ENCODE measurements around the gene PET117.
"Not testable (repeated sequence)": the region's sequence is repeated elsewhere in the genome, so short reads cannot be mapped to it uniquely, and the experiment has no call there.

PET117 gene

GRCh38 chr20:18165553-18165952, 27.9 kb downstream of the PET117 start:
- H3K27me3 ChIP-seq (ENCODE audit: control insufficient read depth in 1 of 2, insufficient read depth in 2 of 2, low read length in 2 of 2), result no peaks in the 10 kb centered on the region
- no peak overlapping the region for H3K27ac ChIP-seq (ENCODE audit: low read depth, low read length)
- H3K9me3 ChIP-seq (ENCODE audit: low read length), result no peaks in the 10 kb centered on the region
- no peaks in the 10 kb centered on the region for H3K4me1 ChIP-seq (ENCODE audit: insufficient read depth, low read length)
- H3K4me3 ChIP-seq (ENCODE audit: low read depth in 1 of 2, low read length in 2 of 2), result no peak overlapping the region
- no peak overlapping the region for H3K9ac ChIP-seq (ENCODE audit: low read length)
- H3K36me3 ChIP-seq (ENCODE audit: insufficient read depth, low read length), result peaks cover 27% of the 10 kb centered on the region

GRCh38 chr20:18166241-18166881, 28.7 kb downstream of the PET117 start:
- Histone ChIP-seq H3K36me3 (ENCODE audit: insufficient read depth, low read length) (peaks cover 27% of the 10 kb centered on the region), H3K27me3 (ENCODE audit: control insufficient read depth in 1 of 2, insufficient read depth in 2 of 2, low read length in 2 of 2) (no peaks in the 10 kb centered on the region), H3K27ac (ENCODE audit: low read depth, low read length) (no peak overlapping the region), H3K9me3 (ENCODE audit: low read length) (no peaks in the 10 kb centered on the region), H3K4me1 (ENCODE audit: insufficient read depth, low read length) (no peaks in the 10 kb centered on the region), H3K4me3 (ENCODE audit: low read depth in 1 of 2, low read length in 2 of 2) (no peak overlapping the region), H3K9ac (ENCODE audit: low read length) (no peak overlapping the region)

GRCh38 chr20:18166950-18167349, 29.3 kb downstream of the PET117 start:
- no peaks in the 10 kb centered on the region for H3K4me1 ChIP-seq (ENCODE audit: insufficient read depth, low read length)
- H3K27ac ChIP-seq (ENCODE audit: low read depth, low read length), result no peak overlapping the region
- peaks cover 22% of the 10 kb centered on the region for H3K36me3 ChIP-seq (ENCODE audit: insufficient read depth, low read length)
- no peaks in the 10 kb centered on the region for H3K27me3 ChIP-seq (ENCODE audit: control insufficient read depth in 1 of 2, insufficient read depth in 2 of 2, low read length in 2 of 2)
- no peak overlapping the region for H3K4me3 ChIP-seq (ENCODE audit: low read depth in 1 of 2, low read length in 2 of 2)
- no peaks in the 10 kb centered on the region for H3K9me3 ChIP-seq (ENCODE audit: low read length)
- no peak overlapping the region for H3K9ac ChIP-seq (ENCODE audit: low read length)

GRCh38 chr20:18172379-18172778, 34.7 kb downstream of the PET117 start:
- no peak overlapping the region for H3K9ac ChIP-seq (ENCODE audit: low read length)
- H3K4me3 ChIP-seq (ENCODE audit: low read depth in 1 of 2, low read length in 2 of 2), result no peak overlapping the region
- H3K9me3 ChIP-seq (ENCODE audit: low read length), result no peaks in the 10 kb centered on the region
- no peaks in the 10 kb centered on the region for H3K27me3 ChIP-seq (ENCODE audit: control insufficient read depth in 1 of 2, insufficient read depth in 2 of 2, low read length in 2 of 2)
- peaks cover 6% of the 10 kb centered on the region for H3K36me3 ChIP-seq (ENCODE audit: insufficient read depth, low read length)
- no peaks in the 10 kb centered on the region for H3K4me1 ChIP-seq (ENCODE audit: insufficient read depth, low read length)
- no peak overlapping the region for H3K27ac ChIP-seq (ENCODE audit: low read depth, low read length)

GRCh38 chr20:18174906-18175683, 37.4 kb downstream of the PET117 start:
- no peaks in the 10 kb centered on the region for H3K27me3 ChIP-seq (ENCODE audit: control insufficient read depth in 1 of 2, insufficient read depth in 2 of 2, low read length in 2 of 2)
- no peaks in the 10 kb centered on the region for H3K36me3 ChIP-seq (ENCODE audit: insufficient read depth, low read length)
- H3K9ac ChIP-seq (ENCODE audit: low read length), result no peak overlapping the region
- H3K4me1 ChIP-seq (ENCODE audit: insufficient read depth, low read length), result no peaks in the 10 kb centered on the region
- H3K9me3 ChIP-seq (ENCODE audit: low read length), result no peaks in the 10 kb centered on the region
- no peak overlapping the region for H3K27ac ChIP-seq (ENCODE audit: low read depth, low read length)
- no peak overlapping the region for H3K4me3 ChIP-seq (ENCODE audit: low read depth in 1 of 2, low read length in 2 of 2)

- no peaks in the 10 kb centered on the region for H3K9me3 ChIP-seq (ENCODE audit: low read length)
- no peak overlapping the region for H3K4me3 ChIP-seq (ENCODE audit: low read depth in 1 of 2, low read length in 2 of 2)
- no peaks in the 10 kb centered on the region for H3K36me3 ChIP-seq (ENCODE audit: insufficient read depth, low read length)
- no peaks in the 10 kb centered on the region for H3K27me3 ChIP-seq (ENCODE audit: control insufficient read depth in 1 of 2, insufficient read depth in 2 of 2, low read length in 2 of 2)
- no peak overlapping the region for H3K9ac ChIP-seq (ENCODE audit: low read length)
- H3K4me1 ChIP-seq (ENCODE audit: insufficient read depth, low read length), result no peaks in the 10 kb centered on the region
- no peak overlapping the region for H3K27ac ChIP-seq (ENCODE audit: low read depth, low read length)
These were observed 38.7 kb downstream of the PET117 start for GRCh38 chr20:18176318-18176785.

GRCh38 chr20:18180366-18180765, 42.7 kb downstream of the PET117 start:
- not testable (repeated sequence) for H3K4me1 ChIP-seq (ENCODE audit: insufficient read depth, low read length); H3K4me3 ChIP-seq (ENCODE audit: low read depth in 1 of 2, low read length in 2 of 2); H3K9me3 ChIP-seq (ENCODE audit: low read length); H3K9ac ChIP-seq (ENCODE audit: low read length); H3K27ac ChIP-seq (ENCODE audit: low read depth, low read length); H3K27me3 ChIP-seq (ENCODE audit: control insufficient read depth in 1 of 2, insufficient read depth in 2 of 2, low read length in 2 of 2)
- H3K36me3 ChIP-seq (ENCODE audit: insufficient read depth, low read length), result peaks cover 24% of the 10 kb centered on the region

- no peaks in the 10 kb centered on the region for H3K4me1 ChIP-seq (ENCODE audit: insufficient read depth, low read length)
- no peak overlapping the region for H3K27ac ChIP-seq (ENCODE audit: low read depth, low read length)
- H3K4me3 ChIP-seq (ENCODE audit: low read depth in 1 of 2, low read length in 2 of 2), result no peak overlapping the region
- H3K27me3 ChIP-seq (ENCODE audit: control insufficient read depth in 1 of 2, insufficient read depth in 2 of 2, low read length in 2 of 2), result no peaks in the 10 kb centered on the region
- no peaks in the 10 kb centered on the region for H3K9me3 ChIP-seq (ENCODE audit: low read length)
- peaks cover 28% of the 10 kb centered on the region for H3K36me3 ChIP-seq (ENCODE audit: insufficient read depth, low read length)
- no peak overlapping the region for H3K9ac ChIP-seq (ENCODE audit: low read length)
These were observed 43.2 kb downstream of the PET117 start for GRCh38 chr20:18180815-18181214.

GRCh38 chr20:18187020-18187419, 49.4 kb downstream of the PET117 start:
- H3K4me1 ChIP-seq (ENCODE audit: insufficient read depth, low read length), result no peaks in the 10 kb centered on the region
- H3K27ac ChIP-seq (ENCODE audit: low read depth, low read length), result no peak overlapping the region
- H3K27me3 ChIP-seq (ENCODE audit: control insufficient read depth in 1 of 2, insufficient read depth in 2 of 2, low read length in 2 of 2), result no peaks in the 10 kb centered on the region
- H3K4me3 ChIP-seq (ENCODE audit: low read depth in 1 of 2, low read length in 2 of 2), result no peak overlapping the region
- H3K9ac ChIP-seq (ENCODE audit: low read length), result no peak overlapping the region
- H3K36me3 ChIP-seq (ENCODE audit: insufficient read depth, low read length), result peaks cover 52% of the 10 kb centered on the region
- H3K9me3 ChIP-seq (ENCODE audit: low read length), result no peaks in the 10 kb centered on the region

GRCh38 chr20:18188434-18188833, 50.8 kb downstream of the PET117 start:
- Histone ChIP-seq H3K9ac (ENCODE audit: low read length) (no peak overlapping the region), H3K27ac (ENCODE audit: low read depth, low read length) (no peak overlapping the region), H3K4me3 (ENCODE audit: low read depth in 1 of 2, low read length in 2 of 2) (no peak overlapping the region), H3K4me1 (ENCODE audit: insufficient read depth, low read length) (no peaks in the 10 kb centered on the region), H3K36me3 (ENCODE audit: insufficient read depth, low read length) (peaks cover 41% of the 10 kb centered on the region), H3K27me3 (ENCODE audit: control insufficient read depth in 1 of 2, insufficient read depth in 2 of 2, low read length in 2 of 2) (no peaks in the 10 kb centered on the region), H3K9me3 (ENCODE audit: low read length) (no peaks in the 10 kb centered on the region)

- Histone ChIP-seq H3K36me3 (ENCODE audit: insufficient read depth, low read length) (peaks cover 26% of the 10 kb centered on the region), H3K9ac (ENCODE audit: low read length) (no peak overlapping the region), H3K9me3 (ENCODE audit: low read length) (no peaks in the 10 kb centered on the region), H3K4me1 (ENCODE audit: insufficient read depth, low read length) (no peaks in the 10 kb centered on the region), H3K4me3 (ENCODE audit: low read depth in 1 of 2, low read length in 2 of 2) (no peak overlapping the region), H3K27ac (ENCODE audit: low read depth, low read length) (no peak overlapping the region), H3K27me3 (ENCODE audit: control insufficient read depth in 1 of 2, insufficient read depth in 2 of 2, low read length in 2 of 2) (no peaks in the 10 kb centered on the region)
These were observed 52.9 kb downstream of the PET117 start for GRCh38 chr20:18190338-18191233.
